HUDEP-2 (cell line): ENCODE results near the gene CYB5R4.

Experiments
- DNase-seq, 76 experiments: peaks; one replicate each; lab custom pipeline; 2025; ENCODE audit not compliant: unreplicated experiment in 76 of 76; lab: John Stamatoyannopoulos, UW

Gene CYB5R4

GRCh38 chr6:83859410-83860358 lies at the start of gene CYB5R4:
TSS of gene CYB5R4 (plus strand) at chr6:83859689. CDS start at chr6:83859783, 94 bp downstream.
- DNase-seq, result peak in 75 of 76 experiments; percentile 71 to 99 (median 95)

GRCh38 chr6:83812595-83812994 lies 46.9 kb upstream of the CYB5R4 start:
- no peak for DNase-seq

- DNase-seq, result no peak
These were observed 43.7 kb upstream of the CYB5R4 start for GRCh38 chr6:83815631-83816272.

- no peak for DNase-seq
These were observed 36.8 kb upstream of the CYB5R4 start for GRCh38 chr6:83822629-83823169.

- DNase-seq, result no peak
These were observed 35.1 kb upstream of the CYB5R4 start for GRCh38 chr6:83824388-83824801.

GRCh38 chr6:83824831-83825230 lies 34.7 kb upstream of the CYB5R4 start:
- DNase-seq, result no peak

- no peak for DNase-seq
These were observed 32.4 kb upstream of the CYB5R4 start for GRCh38 chr6:83827050-83827449.

- no peak for DNase-seq
These were observed 20.8 kb upstream of the CYB5R4 start for GRCh38 chr6:83838727-83839126.

- no peak for DNase-seq
These were observed 15.3 kb upstream of the CYB5R4 start for GRCh38 chr6:83844170-83844569.

- no peak for DNase-seq
These were observed 13.2 kb upstream of the CYB5R4 start for GRCh38 chr6:83846291-83846690.

- no peak for DNase-seq
These were observed 12.3 kb upstream of the CYB5R4 start for GRCh38 chr6:83847179-83847578.

- no peak for DNase-seq
These were observed 10.4 kb upstream of the CYB5R4 start for GRCh38 chr6:83849127-83849526.

GRCh38 chr6:83849610-83850009 lies 9.9 kb upstream of the CYB5R4 start:
- DNase-seq, result no peak

- no peak for DNase-seq
These were observed 6.8 kb upstream of the CYB5R4 start for GRCh38 chr6:83852528-83853177.

GRCh38 chr6:83853178-83854000 lies 6.1 kb upstream of the CYB5R4 start, which contains the start of gene RIPPLY2:
TSS of gene RIPPLY2 (plus strand) at chr6:83853360. CDS start at chr6:83853417, 57 bp downstream.
- peak in 4 of 76 experiments; percentile 8 to 11 (median 8) for DNase-seq

- DNase-seq, result no peak
These were observed 5.4 kb upstream of the CYB5R4 start for GRCh38 chr6:83854001-83854501.

GRCh38 chr6:83854766-83855165 lies 4.7 kb upstream of the CYB5R4 start:
- no peak for DNase-seq

GRCh38 chr6:83860359-83860755 lies 868 bp downstream of the CYB5R4 start:
- DNase-seq, result peak in 1 of 76 experiments; percentile 12

GRCh38 chr6:83860782-83861495 lies 1.4 kb downstream of the CYB5R4 start:
- no peak for DNase-seq
